Activated CD4-positive, alpha-beta T cell treated with anti-CD3 and anti-CD28 coated beads, Interleukin-10, Interleukin-2, amounts not matched to agents 100 ng/mL and 50 ng/mL, durations not matched to agents 16 hours and 8 hours (primary cell): ENCODE data around the gene RER1.

Experiments
- DNase-seq: peaks from one replicate; pipeline ENCODE4 v3.0.0-alpha.2; 2020

Gene RER1, protein sequence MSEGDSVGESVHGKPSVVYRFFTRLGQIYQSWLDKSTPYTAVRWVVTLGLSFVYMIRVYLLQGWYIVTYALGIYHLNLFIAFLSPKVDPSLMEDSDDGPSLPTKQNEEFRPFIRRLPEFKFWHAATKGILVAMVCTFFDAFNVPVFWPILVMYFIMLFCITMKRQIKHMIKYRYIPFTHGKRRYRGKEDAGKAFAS

DNA sequence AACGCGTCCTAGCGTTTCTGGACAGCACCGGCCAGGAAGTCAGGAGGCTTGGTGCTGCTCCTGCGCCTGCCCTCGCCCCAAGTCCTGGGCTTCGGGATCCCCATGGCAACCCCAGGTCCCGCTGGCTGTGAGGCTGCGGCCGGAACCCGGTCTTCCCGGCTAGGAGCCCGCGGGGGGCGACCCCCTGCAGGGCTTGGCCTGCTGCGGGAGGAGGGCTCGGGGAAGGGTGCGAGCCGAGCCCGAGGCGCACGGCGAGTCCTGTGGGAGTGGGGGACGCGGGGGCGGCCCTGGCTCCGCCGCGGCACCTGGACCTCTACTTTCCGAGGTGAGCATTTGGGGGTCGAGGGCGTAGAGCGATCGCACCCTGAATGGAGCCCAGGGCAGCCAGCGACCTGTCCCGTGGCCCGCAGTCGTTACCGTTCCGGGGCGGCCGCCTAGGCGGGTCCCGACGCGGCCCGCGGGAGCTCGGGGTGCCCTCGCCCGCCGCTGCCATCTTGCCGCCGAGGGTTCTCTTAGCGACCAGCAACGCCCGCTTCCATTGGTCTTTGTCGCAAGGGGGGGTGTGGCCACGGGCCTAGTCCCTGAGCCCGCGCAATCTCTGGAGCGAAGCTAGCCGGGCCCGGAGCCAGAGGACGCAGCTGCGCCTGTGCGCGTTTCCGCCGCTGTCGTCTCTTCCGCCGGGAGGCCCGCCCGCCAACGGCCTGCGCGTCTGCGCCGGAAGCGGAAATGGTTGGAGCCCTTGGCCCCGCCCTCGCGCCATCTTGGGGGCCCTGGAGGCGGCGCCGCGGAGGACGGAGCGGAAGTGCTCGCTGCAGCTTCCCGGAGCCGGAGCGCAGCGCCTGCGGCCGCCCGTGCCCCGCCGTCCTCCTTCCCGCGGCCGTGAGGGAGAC, at the start of gene RER1, which contains the start of gene MORN1:
TSS of gene RER1 (plus strand) at position 801 of the 890 bp plus-strand sequence. CDS start 3,950 bp downstream, outside the sequence.
TSS of gene MORN1 (minus strand) at position 514 of the 890 bp plus-strand sequence. CDS start at position 493, 21 bp downstream.
- DNase-seq, result peak; percentile 99

DNA sequence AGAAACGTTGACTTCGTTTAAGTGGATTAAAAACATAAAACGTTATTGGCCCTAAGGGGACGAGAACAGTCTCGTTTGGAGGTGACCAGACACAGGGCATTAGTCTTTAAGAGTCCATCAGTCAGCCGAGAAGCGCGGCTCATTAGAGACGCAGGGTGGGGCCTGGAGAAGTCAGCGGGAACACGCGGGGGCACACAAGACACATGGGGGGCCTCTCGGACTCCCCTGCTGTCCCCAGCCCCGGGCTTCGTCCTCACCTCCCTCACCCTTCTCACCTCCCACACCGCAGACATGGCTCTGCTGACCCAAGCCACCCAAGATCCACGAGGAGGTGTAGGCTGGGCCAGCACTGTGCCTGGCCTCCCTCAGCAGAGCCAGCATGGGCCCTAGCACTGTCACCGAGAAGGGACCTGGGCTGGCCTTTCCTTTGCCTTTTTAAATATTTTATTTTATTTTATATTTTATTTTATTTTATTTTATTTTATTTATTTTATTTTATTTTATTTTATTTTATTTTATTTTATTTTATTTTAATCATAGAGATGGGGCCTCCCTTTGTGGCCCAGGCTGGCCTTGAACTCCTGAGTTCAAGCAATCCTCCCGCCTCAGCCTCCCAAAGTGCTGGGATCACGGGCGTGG, 49.1 kb upstream of the RER1 start:
- no peak for DNase-seq

DNA sequence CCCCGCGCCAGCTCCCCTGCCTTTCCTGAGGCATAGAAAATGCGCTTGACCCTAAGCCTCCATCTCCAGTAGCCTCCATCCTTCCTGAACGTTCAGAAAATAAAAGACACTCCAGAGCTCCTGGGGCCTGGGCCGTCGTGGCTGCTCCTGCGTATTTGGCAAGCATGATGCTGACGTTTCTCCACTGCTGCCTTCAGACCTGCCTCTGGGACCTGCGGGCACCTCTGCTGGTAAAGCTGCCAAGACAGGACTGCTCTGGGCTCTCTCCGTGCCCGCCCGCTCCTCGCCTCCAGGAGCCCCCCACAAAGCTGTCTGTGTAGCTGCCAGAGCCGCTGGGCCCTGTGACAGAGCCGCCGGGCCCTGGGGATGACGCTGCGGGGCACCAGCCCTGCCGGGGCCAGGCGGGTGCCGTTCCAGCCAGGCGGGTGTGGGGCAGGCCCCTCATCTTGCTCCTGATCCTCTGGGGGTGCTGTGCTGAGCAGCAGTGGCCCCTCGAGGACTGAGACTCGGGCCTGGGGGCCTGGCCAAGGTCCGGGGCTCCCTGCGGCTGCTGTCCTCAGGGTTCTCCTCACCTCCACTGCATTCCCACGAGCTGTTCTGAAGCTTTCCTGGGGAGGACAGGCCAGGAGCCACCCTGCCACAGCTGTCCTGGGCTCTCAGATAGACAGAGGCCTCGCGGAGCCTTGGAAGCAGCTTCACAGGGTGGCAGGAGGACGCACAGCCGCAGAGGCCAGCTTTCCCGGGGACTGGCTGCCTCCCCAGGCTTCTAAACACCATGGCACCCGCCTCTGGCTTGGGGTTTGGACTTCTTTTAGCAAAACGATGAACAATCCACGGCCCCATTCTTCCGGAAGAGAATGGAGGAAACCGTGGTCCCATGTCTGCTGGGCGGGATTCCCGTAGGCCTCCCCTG, 48.4 kb upstream of the RER1 start:
- DNase-seq, result no peak

- DNase-seq, result no peak
Observed at GRCh38 chr1:2344121-2344681, 47.4 kb upstream of the RER1 start.

GRCh38 chr1:2344744-2345296, 46.8 kb upstream of the RER1 start:
- DNase-seq, result no peak

- no peak for DNase-seq
Observed at GRCh38 chr1:2345297-2346075, 46.2 kb upstream of the RER1 start.

DNA sequence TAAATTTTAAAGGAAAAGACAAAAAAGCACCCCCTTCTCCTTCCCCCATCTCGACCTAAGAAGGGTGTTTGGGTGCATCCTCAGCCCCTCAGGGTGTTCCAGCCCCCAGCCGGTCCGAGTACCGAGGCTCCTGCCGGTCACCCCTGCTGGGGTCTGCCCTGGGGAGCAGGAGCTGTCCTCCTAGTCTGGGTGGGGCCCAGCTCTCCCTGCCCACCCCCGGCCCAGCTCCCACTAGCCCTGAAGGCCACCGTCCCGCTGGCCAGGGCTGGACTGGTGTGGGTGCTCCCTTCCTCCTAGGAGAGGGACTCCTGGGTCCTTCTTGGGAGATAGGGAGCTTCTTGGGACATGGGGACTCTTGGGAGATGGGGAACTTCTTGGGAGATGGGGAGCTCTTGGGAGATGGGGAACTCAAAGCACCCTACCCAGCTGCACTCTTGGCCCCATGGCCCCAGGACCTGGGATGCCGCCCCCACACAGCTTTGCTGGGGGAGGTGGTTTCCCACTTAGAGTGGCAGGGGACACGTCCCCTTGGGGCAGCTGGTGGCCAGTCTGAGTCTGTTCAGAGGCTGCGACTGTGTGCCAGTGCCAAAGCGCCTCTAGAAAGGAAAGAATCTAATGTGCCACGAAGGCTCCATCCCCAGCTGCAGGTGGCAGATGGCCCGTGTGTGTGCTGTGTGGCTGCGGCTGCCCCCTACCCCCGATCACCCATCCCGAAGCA, 44.8 kb upstream of the RER1 start:
- DNase-seq, result no peak

- no peak for DNase-seq
Observed at GRCh38 chr1:2347409-2347785, 44.2 kb upstream of the RER1 start.

DNA sequence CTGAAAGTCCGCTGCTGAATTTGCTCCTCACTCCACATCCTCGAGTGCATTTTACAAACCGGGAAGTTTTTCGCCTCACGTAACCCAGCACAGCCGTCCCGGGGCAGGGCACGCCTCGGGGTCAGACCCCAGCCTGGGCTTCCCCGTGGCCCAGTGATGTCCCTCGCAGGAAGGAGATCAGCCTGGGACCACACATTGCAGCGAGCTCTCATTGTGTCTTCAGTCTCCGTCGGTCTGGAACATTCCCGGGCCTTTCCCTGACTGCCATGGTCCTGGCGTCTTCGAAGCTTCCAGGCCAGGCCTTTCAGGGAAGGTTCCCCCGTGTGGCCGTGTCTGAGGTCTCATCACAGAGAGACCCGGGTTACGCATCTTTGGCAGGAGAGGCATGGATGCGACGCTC, 43.7 kb upstream of the RER1 start:
- DNase-seq, result no peak

GRCh38 chr1:2348346-2349325, 43.0 kb upstream of the RER1 start:
- no peak for DNase-seq

GRCh38 chr1:2349806-2350205, 41.8 kb upstream of the RER1 start:
- DNase-seq, result no peak

GRCh38 chr1:2350501-2350900, 41.1 kb upstream of the RER1 start:
- no peak for DNase-seq

DNA sequence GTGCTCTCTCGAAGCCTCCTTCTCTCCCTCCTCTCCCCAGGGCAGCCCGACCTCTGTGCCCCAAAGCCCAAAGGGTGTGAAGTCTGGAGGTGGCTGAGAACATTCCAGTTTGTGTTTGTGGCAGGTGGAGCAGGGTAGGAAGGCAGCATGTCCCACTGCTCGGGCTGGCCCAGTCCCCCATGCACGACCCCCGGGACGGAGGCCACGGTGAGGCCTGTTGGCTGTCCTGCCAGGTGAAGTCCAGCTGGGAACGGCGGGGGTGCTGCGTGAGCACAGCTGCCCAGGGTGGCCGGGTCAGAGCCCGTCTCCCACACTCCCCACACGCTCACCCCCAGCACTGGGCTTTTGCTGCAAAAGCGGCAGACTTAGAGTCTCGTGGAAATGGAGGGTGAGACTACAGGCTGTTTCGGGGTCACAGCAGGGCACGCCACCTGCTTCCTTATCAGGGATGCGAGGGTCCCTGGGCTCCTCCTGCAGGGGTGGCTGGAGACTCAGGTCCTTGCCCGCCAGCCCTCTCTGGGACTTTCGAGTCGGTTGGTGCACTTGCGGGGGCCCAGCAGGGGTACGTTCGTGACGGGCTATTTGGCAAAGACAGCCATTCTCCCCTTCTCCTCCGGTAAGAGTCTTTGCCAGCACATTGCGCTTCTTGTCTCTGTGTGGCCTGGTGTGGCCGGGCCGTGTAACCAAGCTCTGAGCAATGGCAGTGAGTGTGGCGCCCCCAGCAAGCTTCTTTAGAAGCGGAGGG, 40.6 kb upstream of the RER1 start:
- DNase-seq, result no peak

DNA sequence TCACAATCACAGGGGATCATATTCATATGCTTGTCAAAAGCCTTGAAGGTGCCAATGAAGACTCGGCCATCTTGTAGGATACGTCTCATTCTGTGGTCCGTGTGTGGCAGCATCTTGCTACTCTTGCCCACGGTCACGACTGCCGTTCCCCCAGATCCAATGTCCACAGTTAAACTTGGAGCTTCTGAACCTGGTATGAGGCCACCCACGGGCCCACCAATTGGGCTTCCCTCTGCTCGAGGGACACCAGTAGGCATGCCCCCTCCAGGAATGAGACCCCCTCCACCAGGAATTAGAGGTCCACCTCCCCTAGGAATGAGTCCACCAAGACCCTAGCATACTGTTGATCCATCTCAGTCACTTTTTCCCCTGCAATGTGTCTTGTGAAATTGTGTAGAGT, 39.9 kb upstream of the RER1 start:
- DNase-seq, result no peak

GRCh38 chr1:2352341-2352896, 39.2 kb upstream of the RER1 start:
- DNase-seq, result no peak

DNA sequence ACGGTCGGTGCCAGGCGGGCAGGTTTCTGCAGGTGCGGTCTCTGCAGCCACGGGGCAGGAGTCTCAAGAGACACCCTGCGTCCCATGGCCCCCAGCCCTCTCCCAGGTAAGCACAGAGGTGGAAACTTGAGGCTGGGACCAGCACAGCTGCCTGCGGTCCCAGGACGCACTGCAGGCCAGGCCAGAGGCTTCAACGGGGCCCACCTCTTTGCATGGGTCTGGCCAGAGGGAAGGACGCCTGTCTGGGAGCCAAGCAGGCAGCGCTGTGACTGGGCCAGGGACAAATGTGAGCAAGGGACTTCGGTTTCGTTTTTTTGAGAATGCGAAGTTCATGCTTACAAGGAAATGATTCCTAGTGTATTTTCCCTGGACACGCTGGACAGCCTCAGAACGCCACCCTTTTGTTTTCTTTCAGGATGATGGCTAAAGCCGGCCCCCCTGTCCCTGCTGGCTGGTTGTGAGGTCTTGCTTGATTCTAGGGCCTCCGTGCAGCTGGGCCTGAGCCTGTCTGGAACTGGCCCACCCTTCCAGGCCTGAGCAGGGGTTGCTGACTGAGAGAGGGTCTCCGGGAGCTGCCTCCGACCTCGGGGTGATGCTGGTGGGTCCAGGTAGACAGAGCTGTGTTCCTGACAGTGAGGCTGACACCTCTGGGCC, 38.6 kb upstream of the RER1 start:
- no peak for DNase-seq
